ENCODE results near the gene TEPSIN.

TEPSIN gene

DNA sequence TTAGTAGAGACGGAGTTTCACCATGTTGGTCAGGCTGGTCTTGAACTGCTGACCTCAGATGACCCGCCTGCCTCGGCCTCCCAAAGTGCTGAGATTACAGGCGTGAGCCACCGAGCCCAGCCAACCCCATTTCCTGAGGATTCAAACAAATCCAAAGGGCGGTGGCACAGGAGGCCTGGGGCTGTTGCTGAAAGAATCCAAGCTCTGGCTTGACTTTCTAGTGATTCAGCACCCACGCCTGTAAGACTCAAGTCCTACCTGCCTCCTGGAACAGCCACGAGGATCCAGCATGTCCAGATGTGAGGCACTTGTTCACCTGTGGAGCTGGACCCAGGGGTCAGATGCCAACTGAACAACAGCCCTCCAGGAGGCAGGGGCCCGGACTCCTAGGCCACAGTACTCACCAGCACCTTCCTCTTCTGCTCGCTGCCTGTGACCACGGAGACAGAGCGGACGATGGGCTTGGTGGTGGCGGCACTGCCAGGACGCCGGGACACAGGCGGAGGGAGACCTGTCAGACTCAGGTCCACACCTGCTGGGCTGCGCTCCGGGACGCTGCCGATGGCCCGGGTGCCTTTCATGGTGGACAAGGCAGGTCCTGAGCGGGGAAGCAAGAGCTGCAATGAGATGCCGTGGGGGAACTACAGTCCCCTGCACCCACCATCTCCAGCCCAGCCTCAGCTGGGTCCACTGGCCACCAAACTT is 19.2 kb downstream of the TEPSIN start:
- DNase-seq, result no peak

DNA sequence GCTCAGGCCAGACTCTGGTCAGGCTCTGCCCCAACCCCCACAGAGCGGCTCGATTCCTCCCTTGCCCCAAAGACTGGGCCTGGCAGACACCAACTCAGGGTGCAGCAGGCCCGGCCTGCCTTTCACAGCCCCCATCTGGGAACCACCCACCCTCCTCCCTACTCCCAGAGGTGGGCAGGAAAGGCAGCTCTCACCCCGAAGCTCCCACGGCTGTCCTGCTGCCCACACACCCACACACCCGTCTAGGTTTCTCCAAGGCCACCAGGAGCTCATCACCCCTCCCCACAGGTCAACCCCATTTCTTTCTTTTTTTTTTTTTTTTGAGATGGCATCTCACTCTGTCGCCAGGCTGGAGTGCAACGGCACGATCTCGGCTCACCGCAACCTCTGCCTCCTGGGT is 19.9 kb downstream of the TEPSIN start:
- DNase-seq, result no peak

DNA sequence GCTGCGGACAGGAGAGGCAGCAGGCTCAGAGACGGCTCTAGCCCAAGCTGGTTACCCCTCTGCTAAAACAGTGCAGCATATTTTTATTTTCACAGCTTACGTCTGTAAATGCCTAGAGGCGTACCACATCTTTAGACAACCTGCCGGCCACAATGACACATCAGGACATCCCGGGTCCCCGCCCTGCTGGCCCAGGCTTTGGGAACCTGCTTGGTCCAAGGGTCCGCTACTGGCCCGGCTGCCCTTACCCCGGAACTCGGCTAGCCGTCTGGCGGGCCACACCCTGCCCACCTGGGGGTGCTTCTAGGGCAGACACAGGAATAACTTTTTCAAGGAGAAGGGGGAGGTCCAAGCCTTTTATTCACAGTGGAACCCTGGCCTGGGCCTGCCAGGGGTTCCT is 20.4 kb downstream of the TEPSIN start:
- DNase-seq, result no peak

- no peak for DNase-seq
These were observed 21.4 kb downstream of the TEPSIN start for GRCh38 chr17:81217491-81217890.

DNA sequence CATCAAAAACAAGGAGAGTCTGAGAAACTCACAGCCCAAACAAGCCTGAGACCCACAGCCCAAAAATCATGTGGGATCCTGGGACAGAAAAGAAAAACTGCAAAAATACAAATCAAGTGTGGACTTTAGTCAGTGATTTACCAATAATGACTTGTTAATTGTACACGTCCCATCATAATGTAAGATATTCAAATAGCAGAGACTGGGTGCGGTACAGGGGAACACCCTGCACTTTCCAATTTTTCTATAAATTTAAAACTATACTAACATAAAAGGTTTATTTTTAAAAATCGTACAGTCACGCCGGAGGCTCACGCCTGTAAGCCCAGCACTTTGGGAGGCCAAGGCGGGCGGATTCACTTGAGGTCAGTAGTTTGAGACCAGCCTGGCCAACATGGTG is 24.9 kb downstream of the TEPSIN start:
- DNase-seq, result no peak

DNA sequence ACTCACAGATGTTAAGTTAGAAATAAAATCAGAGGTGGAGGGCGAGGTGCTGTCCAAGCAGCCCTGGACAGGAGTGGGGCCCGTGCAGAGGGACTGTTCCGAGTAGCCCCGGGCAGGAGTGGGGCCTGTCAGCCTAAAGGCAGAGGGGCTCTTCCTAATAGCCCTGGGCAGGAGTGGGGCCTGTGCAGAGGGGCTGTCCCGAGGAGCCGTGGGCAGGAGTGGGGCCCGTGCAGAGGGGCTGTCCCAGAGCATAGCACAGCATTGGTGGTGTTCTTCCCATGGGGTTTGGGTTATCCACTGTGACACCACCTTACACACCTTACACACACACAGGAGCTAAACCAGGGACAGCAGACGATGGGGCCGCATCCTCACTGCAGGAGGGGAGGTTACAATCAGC is 26.5 kb downstream of the TEPSIN start:
- DNase-seq, result no peak

DNA sequence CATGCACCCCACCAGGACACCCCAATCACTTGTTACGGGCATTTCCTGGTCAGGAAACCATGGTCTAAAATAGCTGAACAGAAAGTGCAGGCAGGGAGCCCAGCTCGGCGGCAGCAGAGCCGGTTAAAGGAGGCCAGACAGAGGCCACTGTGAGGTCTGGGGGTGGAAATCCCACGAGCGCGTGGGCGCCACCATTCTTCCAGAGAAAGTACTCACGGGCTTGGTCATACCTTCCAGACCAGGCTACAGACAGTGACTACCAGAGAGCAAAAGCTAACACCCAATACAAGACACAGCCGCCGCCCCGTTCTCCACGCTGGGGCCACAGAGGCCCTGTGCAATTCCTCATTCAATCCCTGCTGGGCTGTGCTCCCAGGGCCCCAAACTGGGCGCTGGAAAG is 28.0 kb downstream of the TEPSIN start:
- no peak for DNase-seq

- no peak for DNase-seq
These were observed 28.4 kb downstream of the TEPSIN start for GRCh38 chr17:81210466-81210865.

- no peak for DNase-seq
These were observed 29.7 kb downstream of the TEPSIN start for GRCh38 chr17:81209141-81209540.

DNA sequence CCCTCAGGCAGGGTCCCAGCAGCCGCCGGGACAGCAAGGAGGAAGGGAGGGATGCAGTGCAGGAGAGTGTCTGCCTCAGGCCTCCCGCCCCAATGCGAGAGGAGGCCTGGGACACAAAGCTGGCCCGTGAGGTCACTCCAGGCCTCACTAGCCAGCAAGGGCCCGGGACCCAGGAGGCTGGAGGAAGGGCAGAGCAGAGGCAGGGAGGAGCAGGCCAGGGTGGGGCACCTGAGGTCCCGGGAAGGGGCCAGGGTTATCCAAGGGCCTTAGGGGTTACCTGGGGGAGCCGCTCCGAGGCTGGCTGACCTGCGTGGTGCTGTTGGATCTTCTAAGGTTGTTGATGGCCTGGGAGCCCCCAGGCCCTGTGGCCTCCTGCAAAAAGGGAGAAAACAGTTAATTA is 30.2 kb downstream of the TEPSIN start:
- DNase-seq, result no peak

- DNase-seq, result peak in 1 of 2 donors; percentile 7
These were observed 31.0 kb downstream of the TEPSIN start for GRCh38 chr17:81207610-81208581.

DNA sequence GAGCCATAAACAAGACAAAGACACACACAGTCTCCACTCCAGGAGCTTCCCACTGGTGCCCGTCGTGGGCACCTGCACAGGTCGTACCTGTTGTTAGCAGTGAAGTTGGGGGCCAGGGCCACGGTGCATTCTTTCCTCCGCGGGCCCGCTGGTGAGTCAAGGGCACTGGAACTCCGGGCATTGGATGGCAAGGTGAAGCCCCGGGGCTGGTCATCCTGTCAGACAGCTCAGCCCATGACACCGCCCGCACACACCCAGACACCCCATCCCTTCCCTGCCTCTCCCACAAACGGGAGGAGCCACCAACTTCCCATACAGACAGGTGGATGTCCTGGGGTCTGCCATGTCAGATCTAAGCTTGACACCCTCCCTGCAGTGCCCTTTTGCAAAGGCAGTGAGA is 32.2 kb downstream of the TEPSIN start:
- no peak for DNase-seq

DNA sequence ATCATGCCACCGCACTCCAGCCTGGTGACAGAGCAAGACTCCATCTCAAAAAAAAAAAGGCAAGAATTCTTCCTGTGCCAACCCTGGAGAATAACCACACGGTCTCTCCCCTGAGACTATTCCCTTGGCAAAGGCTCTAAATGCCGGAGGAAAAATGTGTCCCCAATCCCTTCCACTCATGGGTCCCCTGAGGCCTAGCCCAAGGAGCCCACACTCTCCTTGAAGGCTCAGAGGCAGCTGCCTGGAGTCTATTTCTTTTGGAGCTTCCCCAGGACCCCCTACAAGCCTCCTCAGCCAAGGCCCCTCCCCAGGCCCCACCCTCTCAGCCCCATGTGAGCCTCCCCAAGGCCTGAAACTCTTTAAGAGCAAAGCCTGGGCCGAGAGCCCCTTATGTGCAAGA is 32.7 kb downstream of the TEPSIN start:
- no peak for DNase-seq

DNA sequence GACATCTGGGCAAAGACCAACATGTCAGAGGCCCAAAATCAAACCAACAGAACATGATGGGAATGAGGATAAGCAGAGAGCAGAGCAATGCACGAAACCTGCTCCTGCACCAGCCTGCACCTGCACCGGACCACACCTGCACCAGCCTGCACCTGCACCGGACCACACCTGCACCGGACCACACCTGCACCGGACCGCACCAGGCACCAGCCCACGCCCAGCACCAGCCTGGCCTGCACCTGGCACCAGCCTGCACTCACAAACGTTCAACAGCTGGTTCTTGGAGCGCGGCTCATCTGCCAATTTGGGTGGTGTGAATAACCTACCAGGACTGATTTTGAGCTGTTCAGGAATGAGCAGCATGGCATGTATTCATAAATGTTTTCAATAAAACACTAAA is 34.3 kb downstream of the TEPSIN start:
- DNase-seq, result no peak

DNA sequence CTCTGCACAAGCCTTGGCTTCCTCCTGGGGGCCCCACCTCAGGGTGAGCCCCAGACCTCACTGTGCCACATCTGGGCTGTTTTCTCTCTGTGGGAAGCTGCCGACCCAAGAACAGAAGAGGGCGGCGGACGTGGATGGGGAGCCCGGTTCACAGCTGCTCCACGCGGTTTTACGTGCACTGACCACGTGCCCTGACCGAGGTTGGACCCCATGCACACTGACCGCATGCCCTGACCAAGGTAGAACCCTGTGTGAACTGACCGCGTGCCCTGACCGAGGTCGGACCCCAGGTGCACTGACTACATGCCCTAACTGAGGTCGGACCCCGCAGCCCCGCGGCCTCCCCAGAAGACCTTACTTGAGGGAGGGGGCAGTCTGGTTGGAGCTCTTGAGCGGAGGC is 35.7 kb downstream of the TEPSIN start:
- DNase-seq, result no peak

- DNase-seq, result no peak
These were observed 36.5 kb downstream of the TEPSIN start for GRCh38 chr17:81202318-81202717.

DNA sequence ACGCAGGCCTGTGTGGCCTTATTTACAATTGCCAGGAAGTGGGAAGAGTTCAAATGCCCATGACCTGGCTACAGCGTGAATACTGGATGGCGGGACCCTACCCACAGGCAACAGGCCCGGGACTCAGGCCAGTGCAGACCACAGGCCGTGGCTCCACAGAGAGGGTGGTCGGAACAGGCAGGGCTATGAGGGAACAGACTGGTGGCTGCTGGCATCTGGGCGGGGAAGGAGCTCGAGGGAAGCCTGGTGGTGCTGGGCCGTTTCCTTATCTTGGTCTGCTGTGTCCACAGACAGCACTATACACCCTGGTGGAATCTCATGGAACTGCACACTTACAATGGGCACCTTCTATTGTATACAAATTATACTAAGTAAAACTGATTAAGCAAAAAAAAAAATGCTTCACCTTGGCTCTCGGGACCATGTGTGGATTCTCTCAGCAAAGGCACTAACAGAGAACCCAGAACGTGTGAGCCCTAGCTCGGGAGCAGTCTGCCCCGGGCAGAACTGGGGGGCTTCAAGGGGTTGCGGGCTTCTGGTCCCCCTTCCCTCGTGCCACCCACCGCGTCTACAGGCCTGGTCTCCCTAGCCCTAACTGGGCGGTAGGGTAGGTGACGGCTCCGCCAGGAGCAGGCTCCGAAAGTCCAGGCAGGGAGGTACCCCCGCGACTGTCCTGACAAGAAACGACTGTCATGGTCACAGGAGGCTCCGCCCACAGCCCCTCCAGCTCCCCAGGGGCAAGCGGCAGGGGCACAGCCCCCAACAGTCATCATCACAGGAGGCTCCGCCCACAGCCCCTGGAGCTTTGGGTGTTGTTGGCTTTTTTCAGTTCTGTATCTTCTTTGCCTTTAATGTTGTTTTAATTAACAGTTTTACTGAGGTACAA is 37.9 kb downstream of the TEPSIN start:
- DNase-seq, result peak; percentile 25 to 35

GRCh38 chr17:81200201-81200600 is 38.7 kb downstream of the TEPSIN start:
- DNase-seq, result no peak

- no peak for DNase-seq
These were observed 39.4 kb downstream of the TEPSIN start for GRCh38 chr17:81199482-81199830.

GRCh38 chr17:81198826-81199481 is 39.9 kb downstream of the TEPSIN start:
- DNase-seq, result no peak

DNA sequence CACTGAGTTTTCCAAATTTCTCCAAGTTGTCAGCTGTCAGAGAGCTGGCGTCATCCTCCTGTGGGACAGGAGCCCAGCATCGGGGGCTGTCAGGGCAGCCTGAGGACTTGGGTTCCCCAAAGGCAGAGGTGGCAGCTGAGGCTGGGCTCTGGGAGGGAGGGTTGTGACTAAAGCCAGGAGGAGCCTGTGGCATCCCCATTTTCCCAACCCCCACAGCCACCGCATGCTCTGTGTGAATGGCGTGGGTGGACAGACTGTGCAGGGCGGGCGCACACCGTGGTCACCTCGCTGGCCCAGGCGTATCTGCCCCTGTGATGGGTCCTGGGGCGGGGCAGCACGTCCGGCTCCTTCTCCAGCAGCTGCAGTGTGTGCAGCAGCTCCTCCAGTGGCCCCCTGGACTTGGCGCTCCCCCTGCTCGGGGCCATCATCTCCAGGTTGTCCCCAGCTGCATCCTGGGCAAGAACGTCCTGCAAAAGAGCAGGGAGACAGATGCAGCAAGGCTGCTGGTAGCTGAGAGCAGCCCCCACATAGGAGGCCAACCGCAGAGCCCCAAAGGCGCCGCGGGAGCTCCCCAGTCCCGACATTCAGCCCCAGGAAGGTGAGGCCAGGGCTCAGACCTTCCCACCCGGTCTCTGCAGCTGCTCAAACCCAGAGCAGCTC is 40.9 kb downstream of the TEPSIN start:
- no peak for DNase-seq

DNA sequence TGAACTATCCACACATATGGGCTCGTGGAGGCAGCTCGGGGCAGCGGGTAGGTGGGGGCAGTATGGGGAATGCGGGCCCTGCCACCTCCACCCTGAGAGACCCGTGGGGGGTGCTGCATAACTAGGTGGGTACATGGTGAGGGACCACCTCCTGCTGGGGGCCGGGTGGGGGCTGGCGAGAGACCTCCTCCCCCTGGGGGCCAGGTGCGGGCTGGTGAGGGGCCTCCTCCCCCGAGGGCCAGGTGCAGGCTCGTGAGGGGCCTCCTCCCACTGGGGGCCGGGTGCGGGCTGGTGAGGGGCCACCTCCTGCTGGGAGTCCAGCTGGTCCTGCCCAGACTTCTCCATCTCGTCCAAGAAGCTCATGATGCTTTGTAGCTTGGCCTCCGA is 41.5 kb downstream of the TEPSIN start:
- no peak for DNase-seq
